CD4-positive, CD25-positive, alpha-beta regulatory T cell (primary cell): ENCODE measurements around the gene SDHB. TPM values are rescaled to one million over a fixed set of nuclear protein-coding genes. Genes with fewer than 3 reads are reported as not detected.

Source experiments
- ATAC-seq, 2 donors: fragments of 150-1000 bp; cut with Tn5 transposase; one replicate each; pipeline ENCODE4 v1.10.0; 2021; ENCODE audit warnings: low read depth in 2 of 2, moderate number of reproducible peaks in 2 of 2, moderate library complexity in 1 of 2
- DNase-seq, 3 donors: peaks; one replicate each; pipeline versions ENCODE4 v3.0.0 to v3.0.0-alpha.2; 2012 to 2022; ENCODE audit warnings: mixed read lengths in 1 of 3
- H3K27ac ChIP-seq: one replicate; pipeline ENCODE4 v1.7.0; 2013; ENCODE audit warnings: mild to moderate bottlenecking, low read length; ENCODE audit not compliant: insufficient read depth, poor library complexity, severe bottlenecking
- H3K27me3 ChIP-seq: one replicate; pipeline ENCODE4 v1.7.0; 2013; ENCODE audit warnings: low read length; ENCODE audit not compliant: control insufficient read depth, insufficient read depth
- H3K36me3 ChIP-seq: one replicate; pipeline ENCODE4 v1.7.0; 2013; ENCODE audit warnings: mild to moderate bottlenecking, low read length, moderate library complexity; ENCODE audit not compliant: control insufficient read depth, insufficient read depth
- H3K4me1 ChIP-seq: 2 replicates; pipeline ENCODE4 v1.7.0; 2013; ENCODE audit warnings: mild to moderate bottlenecking, low read length; ENCODE audit not compliant: insufficient read depth, control insufficient read depth, poor library complexity, severe bottlenecking
- H3K4me3 ChIP-seq: one replicate; pipeline ENCODE4 v1.7.0; 2013; ENCODE audit warnings: low read depth, mild to moderate bottlenecking, low read length, moderate library complexity
- H3K9me3 ChIP-seq, 2 experiments: 1 replicate in 1 of 2; 2 replicates in 1 of 2; pipeline ENCODE4 v1.7.0; 2013; ENCODE audit warnings: low read length in 2 of 2, mild to moderate bottlenecking in 1 of 2, moderate library complexity in 1 of 2; ENCODE audit not compliant: control insufficient read depth in 2 of 2
- H3K27ac Mint-ChIP-seq, 3 donors: one replicate each; pipeline ENCODE4 v1.8.0; 2020 to 2022; ENCODE audit warnings: mild to moderate bottlenecking in 3 of 3, mixed read lengths in 3 of 3, moderate library complexity in 2 of 3
- H3K27me3 Mint-ChIP-seq: one replicate; pipeline ENCODE4 v1.8.0; 2022; ENCODE audit warnings: mild to moderate bottlenecking, mixed read lengths
- H3K36me3 Mint-ChIP-seq: one replicate; pipeline ENCODE4 v1.8.0; 2020; ENCODE audit warnings: mixed read lengths
- H3K4me1 Mint-ChIP-seq, 4 donors: one replicate each; pipeline ENCODE4 v1.8.0; 2020 to 2022; ENCODE audit warnings: mixed read lengths in 4 of 4, mild to moderate bottlenecking in 1 of 4
- H3K4me3 Mint-ChIP-seq, 4 donors: one replicate each; pipeline ENCODE4 v1.8.0; 2020 to 2022; ENCODE audit warnings: mild to moderate bottlenecking in 4 of 4, mixed read lengths in 4 of 4, moderate library complexity in 3 of 4
- H3K9me3 Mint-ChIP-seq, 7 donors: one replicate each; pipeline ENCODE4 v1.8.0; 2020 to 2022; ENCODE audit warnings: mixed read lengths in 7 of 7, mild to moderate bottlenecking in 3 of 7, moderate library complexity in 2 of 7
- polyA plus RNA-seq, 4 donors: library from polyadenylated mRNA; unstranded; fragments of 300-500 nt; fragmentation: Illumina TruSeq; gene quantifications; one replicate each; pipeline ENCODE4 v1.2.3, GENCODE V29; 2021
- total RNA-seq: library from RNA; stranded (reverse); gene quantifications from one replicate; pipeline ENCODE4 v1.2.3, GENCODE V29; 2022

The SDHB gene
- total and polyA plus RNA-seq, 5 donors from 2014 or later: 65.5 to 207 (median 153) TPM

DNA sequence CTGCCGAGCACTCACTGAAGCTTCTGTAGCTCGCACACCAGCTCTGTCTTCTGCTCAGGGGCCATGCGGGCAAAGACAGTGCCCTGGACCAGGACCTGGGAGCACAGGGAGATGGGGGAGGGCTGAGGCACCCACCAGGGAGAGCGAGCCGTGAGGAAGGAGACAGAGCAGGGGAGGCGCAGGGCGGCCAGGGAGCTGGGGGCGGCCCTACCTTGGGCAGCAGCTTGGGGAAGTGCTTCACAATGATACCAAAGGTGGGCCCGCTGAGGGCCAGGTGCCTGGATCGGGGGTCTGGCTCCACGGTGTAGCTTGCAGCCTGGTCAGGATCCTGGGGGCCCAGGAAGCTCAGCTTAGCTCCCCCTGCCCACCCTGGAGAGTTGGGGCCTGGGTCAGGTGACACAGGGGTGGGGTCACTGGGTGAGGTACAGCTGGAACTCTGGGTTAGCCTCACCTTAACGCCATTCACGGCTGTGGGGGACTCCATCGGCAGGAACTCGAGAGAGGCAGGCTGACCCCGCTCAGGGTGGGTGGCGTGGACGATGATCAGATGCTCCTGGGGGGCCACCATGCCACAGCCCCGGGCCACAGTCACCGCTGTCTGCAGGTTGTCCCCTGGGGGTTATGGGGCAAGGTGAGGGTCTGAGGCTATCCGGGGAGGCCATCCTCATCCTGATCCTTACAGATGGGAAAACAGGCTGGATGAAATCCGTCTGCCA lies 64.0 kb downstream of the SDHB start:
- DNase-seq: no peak
- Mint-ChIP-seq H3K36me3 (peaks cover 15% of the 10 kb centered on the region), H3K27me3 (no peaks in the 10 kb centered on the region), H3K9me3 (no peaks in the 10 kb centered on the region), H3K4me1 (no peaks in the 10 kb centered on the region), H3K4me3 (no peak overlapping the region), H3K27ac (no peak overlapping the region)
- ATAC-seq: no peak
- no peak overlapping the region for H3K27ac ChIP-seq
- H3K9me3 ChIP-seq: no peaks in the 10 kb centered on the region
- peaks cover 15% of the 10 kb centered on the region for H3K36me3 ChIP-seq
- no peak overlapping the region for H3K4me3 ChIP-seq
- no peaks in the 10 kb centered on the region for H3K27me3 ChIP-seq
- H3K4me1 ChIP-seq: no peaks in the 10 kb centered on the region

DNA sequence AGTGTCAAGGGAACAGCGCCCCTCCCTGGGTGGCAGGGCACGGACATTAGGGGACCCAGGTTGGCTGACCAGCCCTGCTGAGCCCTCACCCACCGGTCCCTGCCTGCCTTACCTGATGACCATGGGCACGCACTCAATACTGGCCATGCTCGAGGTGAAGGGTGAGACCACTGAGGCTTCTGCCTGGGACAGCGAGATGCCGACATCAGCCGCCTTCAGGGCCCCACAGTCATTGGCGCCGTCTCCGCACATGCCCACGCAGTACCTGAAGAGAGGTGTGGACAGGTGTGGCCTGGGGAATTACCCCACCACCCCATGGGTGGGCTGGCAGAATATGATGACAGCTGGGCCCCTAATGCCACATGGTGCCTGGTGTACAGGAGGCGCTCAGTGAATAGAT lies 65.6 kb downstream of the SDHB start:
- H3K27ac ChIP-seq: no peak overlapping the region
- no peak overlapping the region for H3K4me3 ChIP-seq
- no peaks in the 10 kb centered on the region for H3K27me3 ChIP-seq
- H3K27ac Mint-ChIP-seq: no peak overlapping the region
- peaks cover 15% of the 10 kb centered on the region for H3K36me3 Mint-ChIP-seq
- no peaks in the 10 kb centered on the region for H3K4me1 ChIP-seq
- DNase-seq (no peak), ATAC-seq (no peak)
- H3K4me3 Mint-ChIP-seq: no peak overlapping the region
- H3K27me3 Mint-ChIP-seq: peaks cover 3% of the 10 kb centered on the region
- H3K9me3 Mint-ChIP-seq: no peaks in the 10 kb centered on the region
- peaks cover 15% of the 10 kb centered on the region for H3K36me3 ChIP-seq
- no peaks in the 10 kb centered on the region for H3K4me1 Mint-ChIP-seq
- no peaks in the 10 kb centered on the region for H3K9me3 ChIP-seq

DNA sequence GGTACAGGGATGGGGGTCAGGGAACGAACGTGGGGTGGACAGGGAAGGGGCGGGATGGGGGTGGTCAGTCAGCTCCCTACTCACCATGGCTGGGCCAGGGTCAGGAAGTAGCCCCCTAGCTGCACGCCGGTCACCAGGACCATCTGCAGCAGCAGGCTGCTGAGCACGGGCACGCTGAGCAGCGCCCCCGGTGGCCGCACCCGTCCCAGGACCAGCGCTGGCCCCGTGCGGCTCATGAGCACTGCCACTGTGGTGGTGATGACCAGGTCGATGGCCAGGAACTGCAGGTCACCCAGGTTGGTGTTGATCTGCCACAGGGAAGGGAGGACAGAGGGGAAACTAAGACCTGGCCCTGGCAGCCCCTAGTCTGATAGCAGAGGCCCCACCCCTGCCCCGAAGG lies 66.9 kb downstream of the SDHB start:
- peaks cover 15% of the 10 kb centered on the region for H3K36me3 Mint-ChIP-seq

DNA sequence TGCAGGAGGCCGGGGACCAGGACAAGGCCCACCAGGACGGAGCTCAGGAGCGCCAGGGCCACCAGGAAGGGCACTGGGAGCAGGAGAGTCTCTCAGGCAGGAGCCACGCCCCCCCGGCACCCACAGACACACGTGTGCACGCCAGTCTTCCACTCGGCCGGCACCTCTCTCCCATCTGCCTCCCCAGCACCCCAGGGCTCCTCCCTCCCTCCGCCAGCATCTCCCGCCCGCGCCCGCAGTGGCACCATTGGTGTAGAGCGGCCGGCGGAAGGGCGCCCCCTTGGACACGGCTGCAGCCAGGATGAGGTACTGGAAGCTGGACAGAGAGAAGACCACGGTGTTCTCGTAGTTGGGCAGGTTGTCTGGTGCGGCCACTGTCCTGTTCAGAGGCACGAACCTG lies 67.3 kb downstream of the SDHB start:
- H3K27me3 Mint-ChIP-seq: peaks cover 7% of the 10 kb centered on the region
- DNase-seq (no peak), ATAC-seq (no peak)
- peaks cover 0 to under 1% (median 0%) of the 10 kb centered on the region in 4 donors for H3K4me1 Mint-ChIP-seq
- H3K4me3 Mint-ChIP-seq: no peak overlapping the region
- Histone ChIP-seq H3K36me3 (peaks cover 15% of the 10 kb centered on the region), H3K4me1 (no peaks in the 10 kb centered on the region), H3K27me3 (no peaks in the 10 kb centered on the region), H3K27ac (no peak overlapping the region), H3K4me3 (no peak overlapping the region), H3K9me3 (no peaks in the 10 kb centered on the region)
- H3K27ac Mint-ChIP-seq: no peak overlapping the region
- peaks cover 15% of the 10 kb centered on the region for H3K36me3 Mint-ChIP-seq
- H3K9me3 Mint-ChIP-seq: no peaks in the 10 kb centered on the region

More for the DNA sequence above, 66.9 kb downstream of the SDHB start:
- Histone ChIP-seq H3K4me1 (no peaks in the 10 kb centered on the region), H3K36me3 (peaks cover 15% of the 10 kb centered on the region), H3K9me3 (no peaks in the 10 kb centered on the region), H3K4me3 (no peak overlapping the region), H3K27ac (no peak overlapping the region), H3K27me3 (no peaks in the 10 kb centered on the region)
- no peaks in the 10 kb centered on the region for H3K4me1 Mint-ChIP-seq
- no peak overlapping the region for H3K27ac Mint-ChIP-seq
- ATAC-seq (no peak), DNase-seq (no peak)
- H3K9me3 Mint-ChIP-seq: no peaks in the 10 kb centered on the region
- peaks cover 6% of the 10 kb centered on the region for H3K27me3 Mint-ChIP-seq
- H3K4me3 Mint-ChIP-seq: no peak overlapping the region

DNA sequence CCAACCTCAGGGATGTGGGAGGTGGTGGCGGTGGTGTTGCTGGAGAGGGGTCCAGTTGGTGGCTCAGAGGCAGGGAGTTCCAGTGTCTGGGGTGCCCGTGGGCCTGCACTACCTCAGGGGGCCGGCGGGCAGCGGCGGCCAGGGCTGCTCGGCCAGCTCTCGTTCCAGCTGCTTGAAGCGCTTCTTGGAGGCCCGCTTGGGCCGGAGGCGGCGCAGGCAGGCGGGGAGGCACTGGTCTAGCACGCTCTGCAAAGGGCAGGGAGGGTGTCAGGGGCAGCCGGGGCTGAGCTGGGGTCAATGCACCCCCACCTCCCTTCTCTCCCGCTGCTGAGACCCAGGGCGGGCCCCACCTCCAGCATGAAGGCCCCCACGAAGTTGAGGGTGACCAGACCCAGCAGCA lies 67.7 kb downstream of the SDHB start:
- Mint-ChIP-seq H3K4me1 (peaks cover 0 to 5% (median 2%) of the 10 kb centered on the region in 4 donors), H3K27me3 (peaks cover 11% of the 10 kb centered on the region), H3K27ac (no peak overlapping the region), H3K4me3 (no peak overlapping the region), H3K9me3 (peaks cover 0 to 2% (median 0%) of the 10 kb centered on the region in 7 donors), H3K36me3 (peaks cover 11% of the 10 kb centered on the region)
- no peaks in the 10 kb centered on the region for H3K4me1 ChIP-seq
- DNase-seq (no peak), ATAC-seq (no peak)
- H3K27ac ChIP-seq: no peak overlapping the region
- no peak overlapping the region for H3K4me3 ChIP-seq
- peaks cover 15% of the 10 kb centered on the region for H3K36me3 ChIP-seq
- no peaks in the 10 kb centered on the region for H3K9me3 ChIP-seq
- H3K27me3 ChIP-seq: no peaks in the 10 kb centered on the region

DNA sequence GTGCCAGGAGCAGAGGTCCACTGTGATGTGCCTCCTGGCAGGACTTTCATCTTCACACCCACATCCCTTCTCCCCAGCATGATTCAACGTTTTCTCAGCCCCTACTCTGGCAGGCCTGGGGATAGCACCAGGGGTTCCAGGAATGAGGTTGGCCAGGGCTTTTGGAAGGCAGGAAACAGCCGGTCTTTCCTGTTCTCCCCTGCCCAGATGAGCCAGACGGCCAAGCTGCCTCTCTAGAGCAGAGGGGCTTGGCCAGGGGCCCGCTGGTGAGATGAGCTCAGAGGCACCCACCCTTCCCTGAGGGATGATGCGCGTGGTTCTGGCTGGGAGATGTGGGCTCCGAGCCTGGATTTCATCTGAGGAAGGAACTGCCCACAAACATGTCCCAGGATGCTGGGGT lies 69.1 kb downstream of the SDHB start:
- peaks cover 0 to 2% (median 0%) of the 10 kb centered on the region in 7 donors for H3K9me3 Mint-ChIP-seq
- no peaks in the 10 kb centered on the region for H3K9me3 ChIP-seq

DNA sequence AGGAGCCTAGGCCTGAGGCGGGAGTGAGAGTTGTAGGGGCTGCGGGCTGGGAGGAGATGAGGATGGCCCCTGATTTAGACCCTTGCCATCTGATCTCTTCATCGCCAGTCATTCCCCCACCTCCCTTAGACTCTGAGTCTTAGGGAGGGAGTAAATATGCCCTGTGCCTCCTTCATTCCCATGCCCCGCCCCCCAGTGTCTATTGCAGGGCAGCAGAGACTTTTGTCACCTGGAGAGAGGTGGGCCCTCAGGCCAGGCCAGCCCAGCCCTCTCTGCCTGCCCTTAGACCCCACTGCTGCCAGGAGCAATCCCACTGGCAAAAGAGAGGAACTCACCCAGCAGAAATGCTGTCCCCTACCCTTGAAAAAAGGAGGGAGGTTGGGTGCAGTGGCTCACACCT lies 70.2 kb downstream of the SDHB start:
- no peak for DNase-seq
- peaks cover 4% of the 10 kb centered on the region for H3K27me3 ChIP-seq
- H3K9me3 Mint-ChIP-seq: peaks cover 0 to 2% (median 0%) of the 10 kb centered on the region in 7 donors

More for the DNA sequence above, 69.1 kb downstream of the SDHB start:
- H3K27me3 ChIP-seq: peaks cover 4% of the 10 kb centered on the region
- DNase-seq (no peak), ATAC-seq (no peak)
- no peak overlapping the region for H3K4me3 ChIP-seq
- Mint-ChIP-seq H3K4me1 (peaks cover 0 to 10% (median 6%) of the 10 kb centered on the region in 4 donors), H3K36me3 (peaks cover 10% of the 10 kb centered on the region), H3K27me3 (peaks cover 17% of the 10 kb centered on the region), H3K4me3 (no peak overlapping the region), H3K27ac (no peak overlapping the region)
- peaks cover 12% of the 10 kb centered on the region for H3K4me1 ChIP-seq
- H3K27ac ChIP-seq: no peak overlapping the region
- H3K36me3 ChIP-seq: peaks cover 13% of the 10 kb centered on the region

DNA sequence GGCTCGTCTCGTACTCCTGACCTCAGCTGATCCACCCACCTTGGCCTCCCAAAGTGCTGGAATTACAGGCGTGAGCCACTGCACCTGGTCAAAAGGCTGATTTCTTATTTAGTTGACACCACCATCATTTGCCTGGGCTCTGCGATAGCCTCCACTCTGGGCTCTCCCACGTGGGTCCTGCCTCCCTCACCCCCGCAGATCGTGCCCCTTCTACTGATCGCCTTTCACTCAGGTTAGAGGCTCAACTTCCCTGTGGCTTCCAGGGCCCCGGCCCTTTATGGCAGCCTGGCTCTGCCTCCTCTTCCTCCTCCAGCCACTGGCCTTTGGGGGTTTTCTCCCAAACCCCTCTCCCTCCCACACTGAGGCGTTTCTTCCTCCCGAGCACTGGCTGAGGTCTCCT lies 70.9 kb downstream of the SDHB start:
- H3K27ac ChIP-seq: no peak overlapping the region
- peaks cover 7% of the 10 kb centered on the region for H3K36me3 Mint-ChIP-seq
- peaks cover 0 to 2% (median 0%) of the 10 kb centered on the region in 7 donors for H3K9me3 Mint-ChIP-seq
- H3K4me3 ChIP-seq: no peak overlapping the region
- ATAC-seq (no peak), DNase-seq (no peak)
- peaks cover 19% of the 10 kb centered on the region for H3K27me3 Mint-ChIP-seq
- no peak overlapping the region for H3K4me3 Mint-ChIP-seq
- no peak overlapping the region for H3K27ac Mint-ChIP-seq
- no peaks in the 10 kb centered on the region for H3K9me3 ChIP-seq
- H3K27me3 ChIP-seq: peaks cover 4% of the 10 kb centered on the region
- peaks cover 0 to 10% (median 6%) of the 10 kb centered on the region in 4 donors for H3K4me1 Mint-ChIP-seq
- H3K4me1 ChIP-seq: peaks cover 12% of the 10 kb centered on the region
- peaks cover 8% of the 10 kb centered on the region for H3K36me3 ChIP-seq

More for the DNA sequence above, 70.2 kb downstream of the SDHB start:
- H3K27ac ChIP-seq: no peak overlapping the region
- H3K36me3 Mint-ChIP-seq: peaks cover 7% of the 10 kb centered on the region
- H3K27ac Mint-ChIP-seq: no peak overlapping the region
- H3K27me3 Mint-ChIP-seq: peaks cover 17% of the 10 kb centered on the region
- H3K4me1 Mint-ChIP-seq: peaks cover 0 to 10% (median 6%) of the 10 kb centered on the region in 4 donors
- H3K4me1 ChIP-seq: peaks cover 12% of the 10 kb centered on the region
- no peak overlapping the region for H3K4me3 Mint-ChIP-seq
- no peak for ATAC-seq
- peaks cover 11% of the 10 kb centered on the region for H3K36me3 ChIP-seq
- H3K4me3 ChIP-seq: no peak overlapping the region
- no peaks in the 10 kb centered on the region for H3K9me3 ChIP-seq
